Muscle layer of colon (tissue), 2 donors: ENCODE results near the gene SCUBE1.

Experiments used
- H3K27ac ChIP-seq: one replicate; pipeline ENCODE4 v1.7.0; 2013; ENCODE audit warnings: low read depth, mild to moderate bottlenecking, low read length, moderate library complexity
- H3K27me3 ChIP-seq, 2 donors: one replicate each; pipeline ENCODE4 v1.7.0; 2013; ENCODE audit warnings: low read length in 2 of 2, mild to moderate bottlenecking in 2 of 2; ENCODE audit not compliant: insufficient read depth in 2 of 2, control insufficient read depth in 1 of 2
- H3K36me3 ChIP-seq: one replicate; pipeline ENCODE4 v1.7.0; 2013; ENCODE audit warnings: mild to moderate bottlenecking, low read length; ENCODE audit not compliant: insufficient read depth
- H3K4me1 ChIP-seq: one replicate; pipeline ENCODE4 v1.7.0; 2013; ENCODE audit warnings: mild to moderate bottlenecking, low read length; ENCODE audit not compliant: insufficient read depth
- H3K4me3 ChIP-seq, 2 donors: one replicate each; pipeline ENCODE4 v1.7.0; 2013; ENCODE audit warnings: low read length in 2 of 2, low read depth in 1 of 2, mild to moderate bottlenecking in 1 of 2, moderate library complexity in 1 of 2
- H3K9ac ChIP-seq: one replicate; pipeline ENCODE4 v1.7.0; 2013; ENCODE audit warnings: low read length
- H3K9me3 ChIP-seq: one replicate; pipeline ENCODE4 v1.7.0; 2013; ENCODE audit warnings: mild to moderate bottlenecking, low read length
- donor health status: abdominal sarcoma.
- donor health status: Adenocarcinoma of cecum.

SCUBE1 gene

GRCh38 chr22:43239956-43240355 is 103.2 kb downstream of the SCUBE1 start:
- Histone ChIP-seq H3K9ac (no peak overlapping the region), H3K4me1 (peaks cover 7% of the 10 kb centered on the region), H3K27ac (no peak overlapping the region), H3K4me3 (no peak overlapping the region), H3K27me3 (peaks cover 0 to 18% of the 10 kb centered on the region in 2 donors), H3K36me3 (no peaks in the 10 kb centered on the region), H3K9me3 (no peaks in the 10 kb centered on the region)

- peaks cover 7% of the 10 kb centered on the region for H3K4me1 ChIP-seq
- no peaks in the 10 kb centered on the region for H3K36me3 ChIP-seq
- H3K9me3 ChIP-seq, result no peaks in the 10 kb centered on the region
- peaks cover 0 to 18% of the 10 kb centered on the region in 2 donors for H3K27me3 ChIP-seq
- H3K27ac ChIP-seq, result no peak overlapping the region
- no peak overlapping the region for H3K9ac ChIP-seq
- no peak overlapping the region for H3K4me3 ChIP-seq
These were observed 103.9 kb downstream of the SCUBE1 start for GRCh38 chr22:43239193-43239780.

- Histone ChIP-seq H3K27me3 (peaks cover 0 to 18% of the 10 kb centered on the region in 2 donors), H3K9ac (no peak overlapping the region), H3K4me1 (peaks cover 7% of the 10 kb centered on the region), H3K36me3 (no peaks in the 10 kb centered on the region), H3K27ac (no peak overlapping the region), H3K4me3 (no peak overlapping the region), H3K9me3 (no peaks in the 10 kb centered on the region)
These were observed 104.6 kb downstream of the SCUBE1 start for GRCh38 chr22:43238526-43239006.

- peaks cover 0 to 18% of the 10 kb centered on the region in 2 donors for H3K27me3 ChIP-seq
- no peak overlapping the region for H3K4me3 ChIP-seq
- H3K27ac ChIP-seq, result no peak overlapping the region
- H3K9ac ChIP-seq, result no peak overlapping the region
- H3K9me3 ChIP-seq, result no peaks in the 10 kb centered on the region
- H3K36me3 ChIP-seq, result no peaks in the 10 kb centered on the region
- peaks cover 7% of the 10 kb centered on the region for H3K4me1 ChIP-seq
These were observed 105.9 kb downstream of the SCUBE1 start for GRCh38 chr22:43237280-43237679.

GRCh38 chr22:43236411-43237166 is 106.6 kb downstream of the SCUBE1 start:
- H3K27me3 ChIP-seq, result peaks cover 0 to 24% of the 10 kb centered on the region in 2 donors
- H3K4me1 ChIP-seq, result peaks cover 7% of the 10 kb centered on the region
- H3K27ac ChIP-seq, result no peak overlapping the region
- no peaks in the 10 kb centered on the region for H3K9me3 ChIP-seq
- no peak overlapping the region for H3K9ac ChIP-seq
- H3K4me3 ChIP-seq, result no peak overlapping the region
- H3K36me3 ChIP-seq, result no peaks in the 10 kb centered on the region

GRCh38 chr22:43235445-43236409 is 107.4 kb downstream of the SCUBE1 start:
- Histone ChIP-seq H3K4me3 (no peak overlapping the region), H3K27me3 (peaks cover 0 to 25% of the 10 kb centered on the region in 2 donors), H3K9me3 (no peaks in the 10 kb centered on the region), H3K27ac (no peak overlapping the region), H3K9ac (no peak overlapping the region), H3K36me3 (no peaks in the 10 kb centered on the region), H3K4me1 (peaks cover 7% of the 10 kb centered on the region)

GRCh38 chr22:43234264-43234988 is 108.7 kb downstream of the SCUBE1 start:
- Histone ChIP-seq H3K36me3 (no peaks in the 10 kb centered on the region), H3K4me1 (no peaks in the 10 kb centered on the region), H3K9ac (no peak overlapping the region), H3K27me3 (peaks cover 0 to 15% of the 10 kb centered on the region in 2 donors), H3K9me3 (no peaks in the 10 kb centered on the region), H3K4me3 (no peak overlapping the region), H3K27ac (no peak overlapping the region)

GRCh38 chr22:43233529-43233928 is 109.6 kb downstream of the SCUBE1 start:
- Histone ChIP-seq H3K4me1 (no peaks in the 10 kb centered on the region), H3K27me3 (peaks cover 0 to 10% of the 10 kb centered on the region in 2 donors), H3K9me3 (no peaks in the 10 kb centered on the region), H3K36me3 (no peaks in the 10 kb centered on the region), H3K4me3 (no peak overlapping the region), H3K27ac (no peak overlapping the region), H3K9ac (no peak overlapping the region)

- Histone ChIP-seq H3K4me1 (no peaks in the 10 kb centered on the region), H3K4me3 (no peak overlapping the region), H3K27ac (no peak overlapping the region), H3K9me3 (no peaks in the 10 kb centered on the region), H3K27me3 (peaks cover 0 to 10% of the 10 kb centered on the region in 2 donors), H3K9ac (no peak overlapping the region), H3K36me3 (no peaks in the 10 kb centered on the region)
These were observed 110.7 kb downstream of the SCUBE1 start for GRCh38 chr22:43232445-43232844.

GRCh38 chr22:43231724-43232034 is 111.5 kb downstream of the SCUBE1 start:
- no peaks in the 10 kb centered on the region for H3K4me1 ChIP-seq
- H3K36me3 ChIP-seq, result no peaks in the 10 kb centered on the region
- H3K9me3 ChIP-seq, result no peaks in the 10 kb centered on the region
- peaks cover 0 to 10% of the 10 kb centered on the region in 2 donors for H3K27me3 ChIP-seq
- H3K27ac ChIP-seq, result no peak overlapping the region
- H3K9ac ChIP-seq, result no peak overlapping the region
- no peak overlapping the region for H3K4me3 ChIP-seq
